Right atrium auricular region (tissue), 2 donors: ENCODE measurements around the gene SV2A. TPM values are rescaled to one million over a fixed set of nuclear protein-coding genes. Genes with fewer than 3 reads are reported as not detected.
"Not testable (repeated sequence)": the region's sequence is repeated elsewhere in the genome, so short reads cannot be mapped to it uniquely, and the experiment has no call there.

ENCODE experiments used
- DNase-seq: peaks from one replicate; pipeline ENCODE4 v3.0.0-alpha.2; 2019; ENCODE audit warnings: low spot score
- H3K27ac ChIP-seq, 2 donors: fragments of 200-600 bp; sonication (generic); 1 replicate in 1 of 2; 2 replicates in 1 of 2; pipeline ENCODE4 v1.5.1; 2016 to 2019
- H3K27me3 ChIP-seq, 2 donors: fragments of 200-600 bp; sonication (generic); one replicate each; pipeline versions ENCODE4 v1.5.1 to v1.6.0; 2017 to 2019
- H3K36me3 ChIP-seq: fragments of 200-600 bp; sonication (generic); one replicate; pipeline ENCODE4 v1.5.1; 2016
- H3K4me1 ChIP-seq, 2 donors: fragments of 200-600 bp; sonication (generic); one replicate each; pipeline versions ENCODE4 v1.5.1 to v1.6.0; 2017 to 2019
- H3K4me3 ChIP-seq, 2 donors: fragments of 200-600 bp; sonication (generic); 1 replicate in 1 of 2; 2 replicates in 1 of 2; pipeline ENCODE4 v1.5.1; 2017 to 2019; ENCODE audit warnings: mild to moderate bottlenecking in 1 of 2, moderate library complexity in 1 of 2
- H3K9me3 ChIP-seq, 2 donors: fragments of 200-600 bp; sonication (generic); one replicate each; pipeline ENCODE4 v1.5.1; 2019
- CTCF ChIP-seq, 2 donors: fragments of 200-600 bp; sonication (generic); IDR thresholded peaks; one replicate each; pipeline ENCODE4 v1.5.1; 2019; ENCODE audit warnings: antibody characterized with exemption in 2 of 2
- total RNA-seq, 2 donors: library from RNA; depleted of rRNA; stranded (reverse); fragments of >200 nt; gene quantifications; one replicate each; pipeline ENCODE4 v1.1.0, GENCODE V29; 2016

The SV2A gene
- total RNA-seq, 2 donors from 2014 or later: 1.0 to 6.3 TPM

- no peaks in the 10 kb centered on the region for H3K27me3 ChIP-seq
- TF ChIP-seq CTCF (IDR thresholded peaks at IDR 0.05): no peak
- peaks cover 0 to 53% of the 10 kb centered on the region in 2 donors for H3K4me1 ChIP-seq
- no peak overlapping the region for H3K4me3 ChIP-seq
- DNase-seq: no peak
- H3K27ac ChIP-seq: peak overlapping the region in 1 of 2 donors; percentile 89
- peaks cover 20% of the 10 kb centered on the region for H3K36me3 ChIP-seq
- no peaks in the 10 kb centered on the region for H3K9me3 ChIP-seq
Measured at GRCh38 chr1:149940427-149940826, 22.8 kb upstream of the SV2A start.

GRCh38 chr1:149938668-149939003, 21.0 kb upstream of the SV2A start:
- peak overlapping the region in 1 of 2 donors; percentile 25 for H3K4me3 ChIP-seq
- DNase-seq, H3K27me3 ChIP-seq, H3K9me3 ChIP-seq, H3K36me3 ChIP-seq: not testable (repeated sequence)
- H3K4me1 ChIP-seq: peaks cover 0 to 58% of the 10 kb centered on the region in 2 donors
- peak overlapping the region; percentile 77 to 89 for H3K27ac ChIP-seq

GRCh38 chr1:149937759-149938158, 20.1 kb upstream of the SV2A start:
- DNase-seq: no peak
- H3K4me1 ChIP-seq: peaks cover 0 to 56% of the 10 kb centered on the region in 2 donors
- H3K36me3 ChIP-seq: no peaks in the 10 kb centered on the region
- no peak for TF ChIP-seq CTCF (IDR thresholded peaks at IDR 0.05)
- H3K27me3 ChIP-seq: no peaks in the 10 kb centered on the region
- H3K9me3 ChIP-seq: no peaks in the 10 kb centered on the region
- no peak overlapping the region for H3K4me3 ChIP-seq
- peak overlapping the region; percentile 72 to 89 for H3K27ac ChIP-seq

- Histone ChIP-seq H3K9me3 (no peaks in the 10 kb centered on the region), H3K27ac (peak overlapping the region; percentile 72 to 89), H3K27me3 (no peaks in the 10 kb centered on the region), H3K36me3 (no peaks in the 10 kb centered on the region), H3K4me3 (peak overlapping the region; percentile 43 to 54), H3K4me1 (peaks cover 0 to 50% of the 10 kb centered on the region in 2 donors)
- TF ChIP-seq CTCF (IDR thresholded peaks at IDR 0.05): peak in 1 of 2 donors; percentile 10
- no peak for DNase-seq
Measured at GRCh38 chr1:149936992-149937705, 19.5 kb upstream of the SV2A start.

- no peak for TF ChIP-seq CTCF (IDR thresholded peaks at IDR 0.05)
- Histone ChIP-seq H3K4me3 (peak within 1 kb of the TSS; percentile 43 to 54), H3K27me3 (no peaks in the 10 kb centered on the region), H3K4me1 (peaks cover 0 to 46% of the 10 kb centered on the region in 2 donors), H3K36me3 (no peaks in the 10 kb centered on the region), H3K27ac (peak within 1 kb of the TSS; percentile 72 to 89), H3K9me3 (no peaks in the 10 kb centered on the region)
- DNase-seq: peak; percentile 60
Measured at GRCh38 chr1:149936170-149936991, 18.7 kb upstream of the SV2A start, which contains the start of gene MTMR11. MTMR11 (minus strand) TSS chr1:149936879; CDS start chr1:149936647, 232 bp downstream.

- no peak overlapping the region for H3K4me3 ChIP-seq
- no peak overlapping the region for H3K27ac ChIP-seq
- no peaks in the 10 kb centered on the region for H3K9me3 ChIP-seq
- H3K36me3 ChIP-seq: no peaks in the 10 kb centered on the region
- H3K4me1 ChIP-seq: peaks cover 0 to 40% of the 10 kb centered on the region in 2 donors
- H3K27me3 ChIP-seq: no peaks in the 10 kb centered on the region
- no peak for TF ChIP-seq CTCF (IDR thresholded peaks at IDR 0.05)
- DNase-seq: peak; percentile 16
Measured at GRCh38 chr1:149934356-149934755, 16.7 kb upstream of the SV2A start.
